ENCODE measurements around the gene ZBTB4. TPM values are rescaled to one million over a fixed set of nuclear protein-coding genes. Genes with fewer than 3 reads are reported as not detected.
A peak's percentile ranks its signal among the peaks of the same experiment; 100 is the strongest.
"Not testable (repeated sequence)": the region's sequence is repeated elsewhere in the genome, so short reads cannot be mapped to it uniquely, and the experiment has no call there.

ZBTB4 gene
- total RNA-seq, 1 donor from 2014 or later: 63.4 TPM

GRCh38 chr17:7484919-7485377 lies 5.5 kb upstream of the ZBTB4 start:
- Histone ChIP-seq H3K4me1 (peaks cover 82% of the 10 kb centered on the region), H3K27me3 (ENCODE audit: low read depth) (no peaks in the 10 kb centered on the region), H3K36me3 (no peaks in the 10 kb centered on the region), H3K27ac (replicated peaks) (peak overlapping the region; percentile 100), H3K9me3 (replicated peaks) (no peaks in the 10 kb centered on the region), H3K4me3 (peak overlapping the region; percentile 78)
- intact Hi-C loops (cut with micrococcal nuclease): no loop called here
- TF ChIP-seq, protein P1, sequence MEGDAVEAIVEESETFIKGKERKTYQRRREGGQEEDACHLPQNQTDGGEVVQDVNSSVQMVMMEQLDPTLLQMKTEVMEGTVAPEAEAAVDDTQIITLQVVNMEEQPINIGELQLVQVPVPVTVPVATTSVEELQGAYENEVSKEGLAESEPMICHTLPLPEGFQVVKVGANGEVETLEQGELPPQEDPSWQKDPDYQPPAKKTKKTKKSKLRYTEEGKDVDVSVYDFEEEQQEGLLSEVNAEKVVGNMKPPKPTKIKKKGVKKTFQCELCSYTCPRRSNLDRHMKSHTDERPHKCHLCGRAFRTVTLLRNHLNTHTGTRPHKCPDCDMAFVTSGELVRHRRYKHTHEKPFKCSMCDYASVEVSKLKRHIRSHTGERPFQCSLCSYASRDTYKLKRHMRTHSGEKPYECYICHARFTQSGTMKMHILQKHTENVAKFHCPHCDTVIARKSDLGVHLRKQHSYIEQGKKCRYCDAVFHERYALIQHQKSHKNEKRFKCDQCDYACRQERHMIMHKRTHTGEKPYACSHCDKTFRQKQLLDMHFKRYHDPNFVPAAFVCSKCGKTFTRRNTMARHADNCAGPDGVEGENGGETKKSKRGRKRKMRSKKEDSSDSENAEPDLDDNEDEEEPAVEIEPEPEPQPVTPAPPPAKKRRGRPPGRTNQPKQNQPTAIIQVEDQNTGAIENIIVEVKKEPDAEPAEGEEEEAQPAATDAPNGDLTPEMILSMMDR (IDR thresholded peaks at IDR 0.05; ENCODE audit: borderline replicate concordance): peak; percentile 31
- DNase-seq: no peak

DNA sequence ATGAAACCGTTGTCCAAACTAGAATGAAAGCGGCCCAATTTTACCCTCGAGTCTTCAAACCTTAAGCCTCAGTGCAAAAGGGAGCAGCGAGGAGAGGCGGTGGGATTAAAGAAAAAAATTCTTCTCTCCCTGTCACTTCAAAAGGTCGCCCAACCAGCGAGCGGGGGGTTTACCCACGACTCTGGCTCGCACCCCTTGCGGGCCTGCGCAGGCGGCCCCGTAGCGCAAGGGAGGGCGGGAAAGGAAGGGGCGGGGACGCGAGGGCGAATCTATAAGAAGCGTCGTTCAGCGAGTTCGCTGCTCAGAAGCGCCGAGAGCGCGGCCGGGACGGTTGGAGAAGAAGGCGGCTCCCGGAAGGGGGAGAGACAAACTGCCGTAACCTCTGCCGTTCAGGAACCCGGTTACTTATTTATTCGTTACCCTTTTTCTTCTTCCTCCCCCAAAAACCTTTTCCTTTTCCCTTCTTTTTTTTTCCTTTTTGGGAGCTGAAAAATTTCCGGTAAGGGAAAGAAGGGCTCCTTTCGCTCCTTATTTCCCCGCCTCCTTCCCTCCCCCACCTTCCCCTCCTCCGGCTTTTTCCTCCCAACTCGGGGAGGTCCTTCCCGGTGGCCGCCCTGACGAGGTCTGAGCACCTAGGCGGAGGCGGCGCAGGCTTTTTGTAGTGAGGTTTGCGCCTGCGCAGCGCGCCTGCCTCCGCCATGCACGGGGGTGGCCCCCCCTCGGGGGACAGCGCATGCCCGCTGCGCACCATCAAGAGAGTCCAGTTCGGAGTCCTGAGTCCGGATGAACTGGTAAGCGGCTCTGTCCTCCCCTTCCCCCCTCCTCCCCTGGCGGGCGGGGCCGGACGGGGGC lies 4.9 kb upstream of the ZBTB4 start, which contains the start of gene POLR2A:
Gene POLR2A, plus strand, starts transcription at position 300 of the 852 bp plus-strand sequence.
- peak; percentile 99 for DNase-seq

GRCh38 chr17:7483255-7484066 lies 4.0 kb upstream of the ZBTB4 start:
- no peaks in the 10 kb centered on the region for H3K9me3 ChIP-seq (replicated peaks)
- peak; percentile 93 for DNase-seq
- H3K27me3 ChIP-seq (ENCODE audit: low read depth): no peaks in the 10 kb centered on the region
- intact Hi-C loops (cut with micrococcal nuclease): no loop called here
- no peaks in the 10 kb centered on the region for H3K36me3 ChIP-seq
- H3K4me3 ChIP-seq: peak overlapping the region; percentile 78
- H3K27ac ChIP-seq (replicated peaks): peak overlapping the region; percentile 100
- H3K4me1 ChIP-seq: peaks cover 79% of the 10 kb centered on the region
- TF ChIP-seq, protein P1 (IDR thresholded peaks at IDR 0.05; ENCODE audit: borderline replicate concordance): no peak

More for the DNA sequence above, 4.9 kb upstream of the ZBTB4 start, which contains the start of gene POLR2A:
- Histone ChIP-seq H3K36me3 (no peaks in the 10 kb centered on the region), H3K4me1 (peaks cover 79% of the 10 kb centered on the region), H3K27me3 (ENCODE audit: low read depth) (no peaks in the 10 kb centered on the region), H3K4me3 (peak within 1 kb of the TSS; percentile 78), H3K9me3 (replicated peaks) (no peaks in the 10 kb centered on the region), H3K27ac (replicated peaks) (peak within 1 kb of the TSS; percentile 100)
- intact Hi-C loops (cut with micrococcal nuclease): no loop called here
- TF ChIP-seq, protein P1 (IDR thresholded peaks at IDR 0.05; ENCODE audit: borderline replicate concordance): no peak

- Histone ChIP-seq H3K27ac (replicated peaks) (peak overlapping the region; percentile 100), H3K4me1 (peaks cover 80% of the 10 kb centered on the region), H3K4me3 (peak overlapping the region; percentile 78)
- H3K27me3 ChIP-seq (ENCODE audit: low read depth); intact Hi-C loops (cut with micrococcal nuclease); H3K9me3 ChIP-seq (replicated peaks); DNase-seq; H3K36me3 ChIP-seq: not testable (repeated sequence)
These were observed 3.3 kb upstream of the ZBTB4 start for GRCh38 chr17:7482742-7483088.

- H3K36me3 ChIP-seq; H3K4me3 ChIP-seq; H3K9me3 ChIP-seq (replicated peaks); DNase-seq; H3K27me3 ChIP-seq (ENCODE audit: low read depth); intact Hi-C loops (cut with micrococcal nuclease): not testable (repeated sequence)
- Histone ChIP-seq H3K4me1 (peaks cover 80% of the 10 kb centered on the region), H3K27ac (replicated peaks) (peak overlapping the region; percentile 100)
These were observed 2.7 kb upstream of the ZBTB4 start for GRCh38 chr17:7481842-7482741.

GRCh38 chr17:7481275-7481674 lies 1.8 kb upstream of the ZBTB4 start, which contains the start of gene SLC35G6:
Gene SLC35G6, plus strand, starts transcription at chr17:7481446. Its CDS starts 71 bp downstream, at chr17:7481517.
- peak within 1 kb of the TSS; percentile 100 for H3K4me3 ChIP-seq

More at GRCh38 chr17:7481275-7481674, 1.8 kb upstream of the ZBTB4 start, which contains the start of gene SLC35G6:
- H3K36me3 ChIP-seq; H3K9me3 ChIP-seq (replicated peaks); H3K27me3 ChIP-seq (ENCODE audit: low read depth); DNase-seq; intact Hi-C loops (cut with micrococcal nuclease): not testable (repeated sequence)
- Histone ChIP-seq H3K27ac (replicated peaks) (peak within 1 kb of the TSS; percentile 100), H3K4me1 (peaks cover 80% of the 10 kb centered on the region)

Data from left ventricle myocardium inferior (tissue), 1 donor.